Astrocyte of the spinal cord (primary cell): ENCODE results near the gene DUSP23.

Experiments used
- DNase-seq: peaks from one replicate; pipeline ENCODE4 v3.0.0; 2011; ENCODE audit warnings: low read depth, low spot score
- H3K4me3 ChIP-seq: 2 replicates; pipeline ENCODE4 v1.5.1; 2011; ENCODE audit warnings: low read depth, mild to moderate bottlenecking, low read length, moderate library complexity
- in situ Hi-C: cut with HindIII; loops from 2 replicates; pipeline ENCODE4 v1.10.0; 2017; ENCODE audit warnings: low sequenced_read_pairs
- TF ChIP-seq, protein P1 (sequence below): IDR thresholded peaks from 2 replicates; pipeline ENCODE4 v1.5.1; 2012; ENCODE audit warnings: low read depth, mild to moderate bottlenecking, low read length, inconsistent platforms

DUSP23 gene

DNA sequence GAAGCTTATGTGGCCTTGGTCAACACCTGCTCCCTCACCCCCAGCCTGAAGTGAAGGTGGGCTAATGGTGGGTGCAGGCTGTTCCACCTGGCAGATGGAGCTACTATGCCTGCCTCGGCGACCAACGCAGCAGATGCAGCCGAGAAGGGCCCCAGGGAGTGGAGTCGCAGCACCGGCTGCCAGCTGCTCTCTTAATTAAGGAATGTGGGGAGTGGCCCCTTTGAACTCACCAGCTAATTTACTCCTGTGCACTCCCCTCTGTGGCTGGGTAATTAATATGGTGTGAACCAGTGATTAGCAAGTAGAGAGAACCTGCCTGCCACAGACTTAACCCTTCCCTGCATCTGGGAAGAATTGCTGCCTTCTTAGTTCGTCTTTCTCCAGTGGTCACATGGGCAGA lies 42.6 kb downstream of the DUSP23 start:
- TF ChIP-seq, protein P1, sequence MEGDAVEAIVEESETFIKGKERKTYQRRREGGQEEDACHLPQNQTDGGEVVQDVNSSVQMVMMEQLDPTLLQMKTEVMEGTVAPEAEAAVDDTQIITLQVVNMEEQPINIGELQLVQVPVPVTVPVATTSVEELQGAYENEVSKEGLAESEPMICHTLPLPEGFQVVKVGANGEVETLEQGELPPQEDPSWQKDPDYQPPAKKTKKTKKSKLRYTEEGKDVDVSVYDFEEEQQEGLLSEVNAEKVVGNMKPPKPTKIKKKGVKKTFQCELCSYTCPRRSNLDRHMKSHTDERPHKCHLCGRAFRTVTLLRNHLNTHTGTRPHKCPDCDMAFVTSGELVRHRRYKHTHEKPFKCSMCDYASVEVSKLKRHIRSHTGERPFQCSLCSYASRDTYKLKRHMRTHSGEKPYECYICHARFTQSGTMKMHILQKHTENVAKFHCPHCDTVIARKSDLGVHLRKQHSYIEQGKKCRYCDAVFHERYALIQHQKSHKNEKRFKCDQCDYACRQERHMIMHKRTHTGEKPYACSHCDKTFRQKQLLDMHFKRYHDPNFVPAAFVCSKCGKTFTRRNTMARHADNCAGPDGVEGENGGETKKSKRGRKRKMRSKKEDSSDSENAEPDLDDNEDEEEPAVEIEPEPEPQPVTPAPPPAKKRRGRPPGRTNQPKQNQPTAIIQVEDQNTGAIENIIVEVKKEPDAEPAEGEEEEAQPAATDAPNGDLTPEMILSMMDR, result no peak
- in situ Hi-C loops, result no loop called here

DNA sequence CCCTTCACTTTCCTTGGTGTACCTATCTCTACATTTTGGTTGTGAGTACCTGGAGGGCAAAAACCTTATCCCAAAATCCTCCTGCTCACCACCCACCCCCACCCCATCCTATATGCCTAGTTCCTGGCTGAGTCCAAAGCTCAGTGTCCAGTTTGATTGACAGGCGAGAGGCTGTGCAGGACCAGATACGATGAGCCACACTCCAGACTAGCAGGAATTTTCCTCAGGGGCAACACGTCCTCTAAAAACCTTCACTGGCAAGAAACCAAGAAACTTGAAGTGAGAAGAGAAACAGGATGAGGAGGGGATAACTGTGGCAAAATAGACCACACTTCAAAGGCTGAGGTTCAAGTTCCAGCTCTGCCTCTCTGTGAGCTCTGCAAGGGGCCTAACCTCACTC lies 44.8 kb downstream of the DUSP23 start:
- TF ChIP-seq, protein P1, result no peak
- in situ Hi-C loops, result no loop called here
- DNase-seq, result no peak
- no peak overlapping the region for H3K4me3 ChIP-seq

More for the DNA sequence above, 42.6 kb downstream of the DUSP23 start:
- DNase-seq, result no peak
- no peak overlapping the region for H3K4me3 ChIP-seq

DNA sequence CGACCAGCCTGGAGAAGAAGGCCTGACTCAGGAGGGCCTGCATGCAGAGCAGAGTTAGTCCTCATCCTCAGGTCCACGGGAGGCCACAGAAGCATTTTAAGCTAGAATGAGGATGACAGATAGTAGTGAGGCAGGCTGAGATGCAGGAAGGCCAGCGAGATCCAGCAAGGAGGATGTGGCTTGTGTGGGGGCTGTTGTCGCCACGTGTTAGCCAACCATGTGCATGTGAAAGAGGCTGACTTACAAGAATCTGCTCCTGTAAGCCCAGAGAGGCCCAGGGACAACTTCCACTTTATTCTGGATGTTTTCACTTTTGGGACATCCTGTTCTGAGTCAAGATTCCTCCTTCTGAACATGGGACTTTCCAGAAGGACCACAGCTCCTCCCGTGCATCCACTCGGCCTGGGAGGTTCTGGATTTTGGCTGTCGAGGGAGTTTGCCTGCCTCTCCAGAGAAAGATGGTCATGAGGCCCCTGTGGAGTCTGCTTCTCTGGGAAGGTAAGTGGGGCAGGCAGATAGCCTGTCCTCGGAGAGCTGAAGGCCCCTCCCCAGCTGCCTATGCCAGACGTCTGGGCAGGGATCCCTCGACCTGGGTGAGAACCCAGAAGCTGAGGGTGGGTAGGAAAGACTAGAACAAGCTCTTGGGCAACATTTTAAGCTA lies 45.8 kb downstream of the DUSP23 start, which contains the start of gene SLAMF8:
Gene SLAMF8, plus strand, starts transcription at position 433 of the 661 bp plus-strand sequence. Its CDS starts 26 bp downstream, at position 459.
- no peak for DNase-seq
- in situ Hi-C loops, result no loop called here
- H3K4me3 ChIP-seq, result no peak within 1 kb of the TSS
- TF ChIP-seq, protein P1, result no peak

DNA sequence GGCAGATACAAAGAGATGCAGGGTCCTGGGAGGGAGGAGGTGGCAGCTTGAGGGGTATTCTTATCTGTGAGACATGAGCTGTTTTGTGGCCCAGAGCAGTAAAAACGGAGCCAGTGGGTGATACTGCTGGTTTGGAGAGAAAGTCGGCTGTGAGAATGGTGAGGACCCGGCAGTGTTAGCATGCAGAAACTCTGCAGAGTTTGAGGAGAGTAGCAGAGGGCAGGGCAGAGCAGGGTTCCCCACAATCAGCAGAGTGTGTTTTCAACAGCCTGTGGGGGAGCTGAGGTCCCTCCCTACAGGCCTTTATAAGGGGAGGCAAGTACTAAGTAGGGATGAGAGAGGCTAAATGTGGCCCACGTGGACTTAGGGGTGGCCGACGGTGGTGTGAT lies 46.3 kb downstream of the DUSP23 start:
- in situ Hi-C loops, result no loop called here
- H3K4me3 ChIP-seq, result no peak overlapping the region
- TF ChIP-seq, protein P1, result no peak
- DNase-seq, result no peak

DNA sequence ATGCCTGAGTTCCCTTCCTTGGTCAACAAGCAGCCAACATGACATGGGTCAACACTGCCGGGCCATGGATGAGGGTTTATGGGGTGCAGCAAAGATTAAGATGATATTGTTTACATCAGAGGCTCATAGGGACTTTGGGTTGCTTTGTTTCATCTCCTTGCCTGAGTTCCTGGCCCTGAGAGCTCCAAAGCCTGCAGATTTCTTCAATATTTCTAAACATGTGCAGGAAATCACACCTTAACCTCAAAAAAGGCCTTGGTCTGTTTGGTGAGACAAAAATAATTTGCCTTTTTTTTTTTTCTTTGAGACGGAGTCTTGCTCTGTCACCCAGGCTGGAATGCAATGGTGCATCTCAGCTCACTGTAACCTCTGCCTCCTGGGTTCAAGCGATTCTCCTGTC lies 46.8 kb downstream of the DUSP23 start:
- TF ChIP-seq, protein P1, result no peak
- no peak overlapping the region for H3K4me3 ChIP-seq
- in situ Hi-C loops, result no loop called here
- no peak for DNase-seq

DNA sequence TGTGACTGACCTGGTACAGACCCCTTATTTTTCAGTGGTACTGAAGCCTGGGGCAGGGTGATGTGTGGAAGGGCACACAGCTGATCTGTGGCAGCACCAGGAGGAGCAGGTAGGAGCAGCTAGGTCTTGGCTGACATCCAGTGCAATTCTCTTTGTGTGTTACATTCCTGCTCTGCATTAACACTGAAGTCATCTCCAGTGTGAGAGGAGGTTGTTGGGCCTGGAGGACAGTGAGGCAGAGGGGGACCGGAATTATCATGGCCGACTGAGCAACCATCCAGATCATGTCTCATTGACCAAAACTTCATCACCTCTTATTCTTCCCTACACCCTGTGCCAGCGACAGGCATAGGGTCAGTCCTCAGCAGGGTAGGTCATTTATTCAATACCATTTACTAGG lies 47.4 kb downstream of the DUSP23 start:
- in situ Hi-C loops, result no loop called here
- TF ChIP-seq, protein P1, result no peak
- no peak overlapping the region for H3K4me3 ChIP-seq
- no peak for DNase-seq
